GM18861 (cell line): Measurements from ENCODE around the gene KRTAP5-8.
"Not testable (repeated sequence)": the region's sequence is repeated elsewhere in the genome, so short reads cannot be mapped to it uniquely, and the experiment has no call there.

ENCODE experiments used
- ATAC-seq: cut with Tn5 transposase; IDR thresholded peaks from one replicate; pipeline ENCODE4 v1.9.1; 2021; ENCODE audit not compliant: unreplicated experiment

The KRTAP5-8 gene

DNA sequence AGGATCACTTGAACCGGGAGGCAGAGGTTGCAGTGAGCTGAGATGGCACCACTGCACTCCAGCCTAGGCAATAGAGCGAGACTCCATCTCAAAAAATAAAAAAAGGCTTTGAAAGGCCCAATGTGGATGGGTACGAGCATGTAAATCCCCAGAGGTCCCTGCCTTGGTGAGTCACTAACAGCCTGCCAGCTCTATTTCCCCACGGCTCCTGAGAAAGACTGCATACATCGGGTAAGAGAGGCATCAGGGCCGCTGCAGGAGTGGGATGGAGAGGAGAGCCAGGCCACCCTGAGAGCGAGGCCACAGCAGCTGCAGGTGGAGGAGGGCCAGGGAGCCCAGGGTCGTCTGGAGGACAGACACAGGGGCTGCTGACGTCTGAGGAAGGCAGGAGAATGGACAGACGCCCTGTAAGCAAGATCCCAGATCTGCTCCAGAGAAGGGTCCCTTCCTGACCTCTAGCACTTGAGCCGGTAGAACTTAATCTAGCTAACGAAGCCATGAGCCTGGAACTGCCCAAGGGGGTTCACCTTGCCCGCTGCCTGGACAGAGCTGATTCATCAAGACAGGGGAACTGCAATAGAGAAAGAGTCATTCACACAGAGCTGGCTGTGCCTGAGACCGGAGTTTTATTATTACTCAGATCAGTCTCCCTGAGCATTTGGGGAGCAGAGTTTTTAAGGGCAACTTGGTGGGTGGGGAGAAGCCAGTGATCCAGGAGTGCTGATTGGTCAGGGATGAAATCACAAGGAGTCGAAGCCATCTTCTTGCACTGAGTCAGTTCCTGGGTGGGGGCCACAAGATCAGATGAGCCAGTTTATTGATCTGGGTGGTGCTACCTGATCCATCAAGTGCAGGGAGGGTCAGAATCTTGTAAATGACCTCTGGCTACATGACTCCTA lies 5.3 kb downstream of the KRTAP5-8 start:
- ATAC-seq, result no peak

DNA sequence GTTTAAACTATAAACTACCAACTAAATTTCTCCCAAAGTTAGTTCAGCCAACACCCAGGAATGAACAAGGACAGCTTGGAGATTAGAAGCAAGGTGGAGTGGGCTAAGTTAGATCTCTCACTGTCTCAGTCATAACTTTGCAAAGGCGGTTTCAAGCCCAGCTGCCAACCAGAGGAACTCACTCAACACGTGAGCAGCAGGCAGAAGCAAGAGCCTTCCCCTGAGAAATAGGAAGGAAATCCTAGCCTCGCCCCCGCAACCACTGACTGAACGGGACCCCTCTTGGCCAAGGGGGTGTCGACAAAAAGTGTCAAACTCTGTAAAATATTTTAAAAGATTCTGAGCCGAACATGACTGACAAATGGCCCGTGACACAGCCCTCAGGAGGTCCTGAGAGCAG lies 6.0 kb downstream of the KRTAP5-8 start:
- ATAC-seq, result no peak

- no peak for ATAC-seq
Measured at GRCh38 chr11:71544525-71545214, 6.8 kb downstream of the KRTAP5-8 start.

GRCh38 chr11:71545405-71545966 lies 7.7 kb downstream of the KRTAP5-8 start:
- ATAC-seq, result no peak

DNA sequence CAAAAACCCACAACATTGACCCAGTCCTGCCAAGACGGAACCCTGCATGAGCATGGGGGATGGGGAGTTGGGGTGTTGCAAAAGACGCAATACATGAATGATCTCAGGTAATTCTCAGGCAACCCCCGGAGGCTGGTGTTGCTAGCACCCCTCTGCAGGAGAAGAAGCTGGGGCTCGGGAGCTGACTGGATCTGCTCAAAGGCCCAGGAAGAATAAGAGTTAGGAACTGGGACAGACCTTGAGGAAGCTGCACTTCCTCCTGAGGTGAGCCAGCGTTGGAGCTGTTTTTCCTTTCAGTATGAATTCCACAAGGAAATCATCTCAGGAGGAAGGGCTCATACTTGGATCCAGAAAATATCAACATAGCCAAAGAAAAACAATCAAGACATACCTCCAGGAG lies 10.3 kb downstream of the KRTAP5-8 start, which contains the start of gene KRTAP5-9:
TSS of gene KRTAP5-9 (plus strand) at position 301 of the 400 bp plus-strand sequence. CDS start 238 bp downstream, outside the sequence.
- ATAC-seq, result no peak

DNA sequence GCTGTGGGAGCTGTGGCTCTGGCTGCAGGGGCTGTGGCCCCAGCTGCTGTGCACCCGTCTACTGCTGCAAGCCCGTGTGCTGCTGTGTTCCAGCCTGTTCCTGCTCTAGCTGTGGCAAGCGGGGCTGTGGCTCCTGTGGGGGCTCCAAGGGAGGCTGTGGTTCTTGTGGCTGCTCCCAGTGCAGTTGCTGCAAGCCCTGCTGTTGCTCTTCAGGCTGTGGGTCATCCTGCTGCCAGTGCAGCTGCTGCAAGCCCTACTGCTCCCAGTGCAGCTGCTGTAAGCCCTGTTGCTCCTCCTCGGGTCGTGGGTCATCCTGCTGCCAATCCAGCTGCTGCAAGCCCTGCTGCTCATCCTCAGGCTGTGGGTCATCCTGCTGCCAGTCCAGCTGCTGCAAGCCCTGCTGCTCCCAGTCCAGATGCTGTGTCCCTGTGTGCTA lies 10.9 kb downstream of the KRTAP5-8 start:
- ATAC-seq, result no peak

DNA sequence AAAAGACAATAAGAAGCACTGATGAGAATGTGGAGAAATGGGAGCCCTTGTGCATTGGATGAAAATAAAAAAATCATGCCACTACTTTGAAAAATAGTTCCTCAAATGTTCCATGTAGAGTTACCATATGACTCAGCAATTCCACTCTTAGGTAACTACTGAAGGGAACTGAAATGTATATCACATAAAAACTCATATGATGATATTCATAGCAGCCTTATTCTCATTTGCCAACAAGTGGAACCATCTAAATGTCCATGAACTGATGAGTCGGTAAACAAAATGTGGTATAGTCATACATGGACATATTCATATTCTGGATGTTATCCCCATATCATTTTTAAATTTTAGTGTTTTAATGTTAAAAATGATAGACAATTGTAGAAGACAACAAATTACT lies 13.9 kb downstream of the KRTAP5-8 start:
- ATAC-seq, result no peak

DNA sequence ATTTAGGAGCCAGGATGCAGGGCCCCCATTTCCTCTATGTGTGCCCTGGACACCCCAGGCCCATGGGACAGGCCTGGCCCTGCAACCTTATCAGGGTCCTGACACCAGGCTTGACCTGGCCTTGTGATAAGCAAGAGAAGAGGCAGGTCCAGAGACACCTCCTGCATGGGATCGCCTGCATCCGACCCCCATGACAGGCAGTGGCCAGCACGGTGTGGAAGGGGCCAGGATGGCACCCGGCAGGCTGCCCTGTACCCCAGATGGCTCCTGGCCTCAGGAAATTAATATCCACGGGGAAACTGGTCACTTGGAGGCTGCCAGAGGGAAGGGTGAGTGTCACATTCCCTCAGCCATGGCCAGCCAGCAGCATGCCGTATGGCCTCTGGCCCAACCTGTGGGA lies 17.2 kb downstream of the KRTAP5-8 start:
- no peak for ATAC-seq

GRCh38 chr11:71555508-71555907 lies 17.7 kb downstream of the KRTAP5-8 start:
- ATAC-seq, result no peak

GRCh38 chr11:71556018-71556417 lies 18.2 kb downstream of the KRTAP5-8 start:
- ATAC-seq, result no peak

- ATAC-seq, result no peak
Measured at GRCh38 chr11:71557257-71557656, 19.4 kb downstream of the KRTAP5-8 start.

DNA sequence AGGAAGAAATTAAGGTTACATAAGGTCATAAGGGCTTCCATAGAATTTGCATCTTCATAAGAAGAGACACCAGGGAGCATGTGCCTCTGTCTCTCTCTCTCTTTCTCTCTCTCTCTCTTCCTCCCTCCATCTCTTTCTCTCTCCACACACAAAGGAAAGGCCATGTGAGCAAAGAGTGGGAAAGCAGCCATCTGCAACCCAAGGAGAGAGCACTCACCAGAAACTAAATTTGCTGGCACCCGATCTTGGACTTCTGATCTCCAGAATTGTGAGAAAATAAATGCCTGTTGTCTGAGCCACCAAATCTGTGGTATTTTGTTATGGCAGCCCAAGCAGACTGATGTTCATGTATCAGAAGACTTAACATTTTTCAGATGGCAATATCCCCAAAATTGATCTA lies 21.2 kb downstream of the KRTAP5-8 start:
- ATAC-seq, result no peak

DNA sequence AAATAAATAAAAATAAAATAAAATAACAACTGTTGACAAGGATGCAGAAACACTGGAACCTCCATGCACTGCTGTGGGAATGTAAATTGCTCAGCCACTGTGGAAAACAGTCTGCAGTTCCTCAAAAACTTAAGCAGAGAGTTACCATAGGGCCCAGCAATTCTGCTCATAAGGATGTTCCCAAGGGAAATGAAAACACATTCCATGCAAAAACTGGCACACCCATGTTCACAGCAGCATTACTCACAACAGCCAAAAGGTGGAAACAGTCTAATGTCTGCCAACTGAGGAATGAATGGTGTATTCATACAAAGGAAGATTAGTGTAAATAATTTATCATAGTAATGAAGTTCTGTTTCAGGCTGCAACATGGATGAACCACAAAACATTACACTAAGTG lies 24.3 kb downstream of the KRTAP5-8 start:
- ATAC-seq, result no peak

DNA sequence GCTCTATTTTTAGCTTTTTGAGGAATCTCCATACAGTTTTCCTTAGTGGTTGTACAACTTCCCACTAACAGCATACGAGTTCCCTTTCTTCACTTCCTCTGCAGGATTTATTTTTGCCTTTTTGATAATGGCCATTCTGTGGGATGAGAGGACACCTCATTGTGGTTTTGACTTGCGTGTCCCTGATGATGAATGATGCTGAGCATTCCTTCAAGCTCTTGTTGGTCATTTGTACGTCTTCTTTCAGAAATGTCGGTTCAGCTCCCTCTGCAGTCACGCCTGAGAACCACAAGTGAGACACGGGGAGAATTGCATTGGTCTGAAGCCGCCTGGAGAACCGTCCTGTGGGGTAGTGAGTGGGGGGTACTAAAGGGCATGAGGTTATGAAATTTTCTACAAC lies 25.6 kb downstream of the KRTAP5-8 start:
- no peak for ATAC-seq

DNA sequence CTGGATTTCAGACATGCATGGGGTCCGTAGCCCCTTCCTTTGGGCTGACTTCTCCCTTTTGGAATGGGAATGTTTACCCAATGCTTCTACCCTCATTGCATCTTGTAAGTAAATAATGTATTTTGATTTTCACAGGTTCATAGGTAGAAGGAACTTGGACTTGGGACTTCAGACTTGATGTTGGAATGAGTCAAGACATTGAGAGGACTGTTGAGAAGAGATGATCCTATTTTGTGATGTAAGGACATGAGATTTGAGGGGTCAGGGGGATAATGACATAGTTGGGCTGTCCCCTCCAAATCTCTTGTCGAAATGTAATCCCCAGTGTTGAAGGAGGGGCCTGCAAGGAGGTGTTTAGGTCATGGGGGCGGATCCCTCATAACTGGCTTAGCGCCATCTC lies 26.6 kb downstream of the KRTAP5-8 start:
- no peak for ATAC-seq

GRCh38 chr11:71565263-71565662 lies 27.4 kb downstream of the KRTAP5-8 start, which contains the start of gene KRTAP5-10:
KRTAP5-10 (plus strand) TSS chr11:71565563; CDS start chr11:71565588, 25 bp downstream.
- ATAC-seq, result no peak

DNA sequence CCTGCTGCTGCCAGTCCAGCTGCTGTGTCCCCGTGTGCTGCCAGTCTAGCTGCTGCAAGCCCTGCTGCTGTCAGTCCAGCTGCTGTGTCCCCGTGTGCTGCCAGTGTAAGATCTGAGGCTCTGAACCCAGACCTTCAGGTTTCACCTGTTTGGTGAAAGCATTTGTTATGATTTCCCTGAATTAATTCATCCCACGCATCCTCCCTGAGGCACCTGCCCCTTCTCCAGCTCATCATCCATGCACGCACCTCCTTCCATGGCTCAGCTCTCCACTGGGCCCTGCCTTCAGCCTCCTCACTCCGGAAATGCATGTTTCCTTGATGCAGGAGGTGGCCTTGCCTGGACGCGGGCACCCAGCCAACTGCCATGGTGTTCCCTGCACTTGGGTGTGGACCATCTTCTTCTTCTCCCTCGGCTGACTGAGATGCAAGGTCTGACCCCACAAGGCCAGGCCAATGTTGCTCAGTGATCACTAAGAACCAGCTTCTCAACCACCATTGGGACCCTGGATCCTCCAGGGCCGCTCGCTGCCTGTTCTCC lies 28.3 kb downstream of the KRTAP5-8 start:
- no peak for ATAC-seq

DNA sequence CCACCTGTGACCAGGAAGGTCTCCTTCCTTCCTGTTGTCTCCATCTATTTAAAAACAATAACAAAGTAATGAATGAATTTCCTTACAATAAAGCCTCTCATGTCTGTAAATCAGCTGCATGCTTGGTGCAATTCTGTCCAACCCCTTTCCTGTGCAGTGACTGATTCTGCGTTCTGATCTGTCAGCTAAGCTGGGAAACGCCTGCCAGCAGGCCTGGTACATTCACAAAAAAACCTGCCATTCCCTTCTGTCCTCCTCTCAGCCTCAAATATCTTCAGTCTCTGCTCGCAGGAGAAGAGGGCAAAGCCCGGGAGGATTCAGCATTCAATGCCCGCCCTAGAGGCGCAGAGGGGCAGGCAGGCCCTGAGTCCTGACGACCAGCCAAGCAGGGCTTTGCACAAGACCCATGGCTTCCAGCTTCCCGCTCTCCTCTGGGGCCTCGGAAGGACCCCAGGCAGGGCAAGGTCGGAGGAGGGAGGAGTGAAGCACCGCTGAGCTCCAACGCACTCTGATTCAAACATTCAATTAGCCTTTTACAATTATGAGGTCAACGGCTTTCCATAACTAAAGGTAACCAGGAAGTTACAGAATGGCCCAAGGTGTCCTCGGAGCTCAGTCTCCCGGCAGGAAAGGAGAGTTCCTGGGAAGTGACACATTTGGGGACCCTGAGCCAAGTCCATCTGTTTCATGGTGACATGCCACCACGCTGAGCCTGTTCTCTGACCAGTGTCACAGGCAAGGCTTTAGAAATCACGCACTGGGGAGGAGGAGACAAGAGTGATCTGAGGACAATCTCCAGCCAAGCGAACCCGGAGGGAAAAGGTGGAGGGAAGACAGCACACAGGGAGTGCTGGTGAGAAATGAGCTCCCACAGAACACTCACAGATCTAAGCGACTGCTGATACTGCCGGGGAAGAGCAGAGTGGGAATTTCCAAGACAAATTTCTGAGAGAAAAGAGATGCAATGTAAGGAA lies 29.1 kb downstream of the KRTAP5-8 start:
- ATAC-seq, result not testable (repeated sequence)

GRCh38 chr11:71567633-71568032 lies 29.8 kb downstream of the KRTAP5-8 start:
- ATAC-seq, result not testable (repeated sequence)

DNA sequence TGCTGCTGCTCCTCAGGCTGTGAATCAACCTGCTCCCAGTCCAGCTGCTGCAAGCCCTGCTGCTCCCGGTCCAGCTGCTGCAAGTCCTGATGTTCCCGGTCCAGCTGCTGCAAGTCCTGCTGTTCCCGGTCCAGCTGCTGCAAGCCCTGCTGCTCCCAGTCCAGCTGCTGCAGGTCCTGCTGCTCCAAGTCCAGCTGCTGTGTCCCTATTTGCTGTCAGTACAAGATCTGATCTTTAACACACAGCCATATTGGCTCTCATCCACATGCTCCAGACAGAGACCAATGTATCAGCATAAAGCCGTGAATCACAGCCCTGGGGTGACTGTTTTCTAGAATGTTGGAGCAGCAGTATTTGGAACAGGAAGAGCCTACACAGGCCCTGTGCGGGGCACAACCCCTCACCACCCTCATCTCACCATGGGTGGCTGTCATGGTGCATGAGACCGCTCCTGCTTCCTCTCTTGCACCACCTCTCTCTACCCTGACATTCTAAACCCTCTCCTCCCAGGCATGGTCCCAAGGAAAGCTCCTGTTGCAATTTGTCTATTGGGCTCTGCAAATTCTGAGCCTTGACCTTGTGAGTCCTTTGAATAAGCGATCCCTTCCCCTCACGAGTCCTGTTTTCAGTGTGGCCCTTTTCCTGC lies 31.0 kb downstream of the KRTAP5-8 start:
- no peak for ATAC-seq
